GM21737 (cell line): ENCODE results near the gene MACROD1.

Experiments used
- ATAC-seq: cut with Tn5 transposase; IDR thresholded peaks from one replicate; pipeline ENCODE4 v1.9.1; 2021; ENCODE audit warnings: mild to moderate bottlenecking, moderate library complexity; ENCODE audit not compliant: unreplicated experiment

MACROD1 gene

GRCh38 chr11:64114231-64114630 lies 51.7 kb downstream of the MACROD1 start:
- no peak for ATAC-seq

- ATAC-seq, result no peak
Observed at GRCh38 chr11:64113462-64113780, 52.5 kb downstream of the MACROD1 start.

- no peak for ATAC-seq
Observed at GRCh38 chr11:64112771-64113461, 53.0 kb downstream of the MACROD1 start.

- no peak for ATAC-seq
Observed at GRCh38 chr11:64110465-64111375, 55.2 kb downstream of the MACROD1 start.

- no peak for ATAC-seq
Observed at GRCh38 chr11:64109332-64109731, 56.6 kb downstream of the MACROD1 start.

- ATAC-seq, result no peak
Observed at GRCh38 chr11:64107303-64107702, 58.6 kb downstream of the MACROD1 start.

- ATAC-seq, result no peak
Observed at GRCh38 chr11:64104632-64105031, 61.3 kb downstream of the MACROD1 start.

GRCh38 chr11:64103277-64103985 lies 62.5 kb downstream of the MACROD1 start:
- ATAC-seq, result no peak

- ATAC-seq, result no peak
Observed at GRCh38 chr11:64102005-64102738, 63.7 kb downstream of the MACROD1 start.

GRCh38 chr11:64101461-64101860 lies 64.5 kb downstream of the MACROD1 start:
- ATAC-seq, result no peak

GRCh38 chr11:64100782-64101353 lies 65.0 kb downstream of the MACROD1 start:
- ATAC-seq, result no peak

GRCh38 chr11:64100360-64100759 lies 65.6 kb downstream of the MACROD1 start:
- ATAC-seq, result no peak

- no peak for ATAC-seq
Observed at GRCh38 chr11:64099436-64099835, 66.5 kb downstream of the MACROD1 start.

- no peak for ATAC-seq
Observed at GRCh38 chr11:64098318-64098831, 67.5 kb downstream of the MACROD1 start.

GRCh38 chr11:64097468-64098317 lies 68.2 kb downstream of the MACROD1 start:
- no peak for ATAC-seq

- ATAC-seq, result no peak
Observed at GRCh38 chr11:64096835-64097234, 69.1 kb downstream of the MACROD1 start.

- ATAC-seq, result no peak
Observed at GRCh38 chr11:64095949-64096348, 70.0 kb downstream of the MACROD1 start.

GRCh38 chr11:64095273-64095817 lies 70.6 kb downstream of the MACROD1 start:
- no peak for ATAC-seq
